ENCODE measurements around the gene INHBB. TPM values are rescaled to one million over a fixed set of nuclear protein-coding genes. Genes with fewer than 3 reads are reported as not detected.
"Not testable (repeated sequence)": the region's sequence is repeated elsewhere in the genome, so short reads cannot be mapped to it uniquely, and the experiment has no call there.

Gene INHBB
- total and polyA plus RNA-seq, 4 donors, result 0.97 to 7.8 (median 5.8) TPM

DNA sequence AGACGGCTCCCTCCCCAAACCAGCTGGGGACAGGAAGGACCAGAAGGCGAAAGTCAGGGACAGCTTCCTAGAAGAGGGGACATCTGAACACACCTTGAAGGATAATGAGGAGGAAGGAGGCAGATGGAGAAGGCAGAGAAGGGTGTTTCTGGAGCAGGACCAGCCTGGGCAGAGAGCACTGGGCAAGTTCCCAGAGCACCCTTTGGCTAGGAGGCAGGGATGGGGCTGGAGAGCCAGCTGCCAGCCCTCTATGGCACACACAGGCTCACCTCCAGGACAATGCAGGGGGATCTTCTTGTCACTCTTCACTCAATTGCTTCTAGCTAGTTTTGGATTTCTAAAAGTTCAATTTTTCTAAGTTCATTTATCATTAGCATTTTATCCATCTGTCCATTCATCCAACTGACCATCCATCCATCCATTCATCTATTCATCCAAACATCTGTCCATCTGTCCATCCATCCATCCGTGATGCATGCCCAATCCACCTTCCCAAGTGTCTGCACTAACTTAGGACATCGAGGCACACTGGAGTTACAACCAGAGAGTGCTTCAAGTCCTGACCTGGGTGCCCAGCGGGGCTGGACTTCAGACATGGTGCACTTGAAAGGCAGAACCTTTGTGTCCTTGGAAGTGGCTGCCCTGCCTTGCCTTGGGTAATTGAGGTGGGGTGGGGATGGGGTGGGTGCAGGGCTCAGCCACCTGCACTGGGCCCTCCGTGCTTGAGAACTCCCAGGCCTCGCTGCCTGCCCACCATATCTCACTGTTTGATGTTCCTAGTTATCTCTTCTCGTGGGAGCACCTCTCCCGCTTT is 42.5 kb downstream of the INHBB start:
- H3K4me1 ChIP-seq (ENCODE audit: control insufficient read depth in 5 of 5, insufficient read depth in 5 of 5, low read length in 5 of 5), result peaks cover 0 to 14% (median 0%) of the 10 kb centered on the region in 5 donors
- ATAC-seq (ENCODE audit: insufficient read depth, low FRiP score) (no peak), DNase-seq (no peak)
- no peak overlapping the region for H3K27ac ChIP-seq (ENCODE audit: low read depth in 1 of 2, low read length in 1 of 2)
- H3K27me3 ChIP-seq (ENCODE audit: control insufficient read depth in 3 of 3, insufficient read depth in 3 of 3, low read length in 2 of 3), result no peaks in the 10 kb centered on the region
- H3K4me3 ChIP-seq, result no peak overlapping the region
- H3K36me3 ChIP-seq (ENCODE audit: control insufficient read depth in 4 of 4, insufficient read depth in 4 of 4, low read length in 4 of 4), result no peaks in the 10 kb centered on the region
- TF ChIP-seq, protein P1, sequence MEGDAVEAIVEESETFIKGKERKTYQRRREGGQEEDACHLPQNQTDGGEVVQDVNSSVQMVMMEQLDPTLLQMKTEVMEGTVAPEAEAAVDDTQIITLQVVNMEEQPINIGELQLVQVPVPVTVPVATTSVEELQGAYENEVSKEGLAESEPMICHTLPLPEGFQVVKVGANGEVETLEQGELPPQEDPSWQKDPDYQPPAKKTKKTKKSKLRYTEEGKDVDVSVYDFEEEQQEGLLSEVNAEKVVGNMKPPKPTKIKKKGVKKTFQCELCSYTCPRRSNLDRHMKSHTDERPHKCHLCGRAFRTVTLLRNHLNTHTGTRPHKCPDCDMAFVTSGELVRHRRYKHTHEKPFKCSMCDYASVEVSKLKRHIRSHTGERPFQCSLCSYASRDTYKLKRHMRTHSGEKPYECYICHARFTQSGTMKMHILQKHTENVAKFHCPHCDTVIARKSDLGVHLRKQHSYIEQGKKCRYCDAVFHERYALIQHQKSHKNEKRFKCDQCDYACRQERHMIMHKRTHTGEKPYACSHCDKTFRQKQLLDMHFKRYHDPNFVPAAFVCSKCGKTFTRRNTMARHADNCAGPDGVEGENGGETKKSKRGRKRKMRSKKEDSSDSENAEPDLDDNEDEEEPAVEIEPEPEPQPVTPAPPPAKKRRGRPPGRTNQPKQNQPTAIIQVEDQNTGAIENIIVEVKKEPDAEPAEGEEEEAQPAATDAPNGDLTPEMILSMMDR (IDR thresholded peaks at IDR 0.05; ENCODE audit: control extremely low read depth, extremely low read depth), result no peak
- no peaks in the 10 kb centered on the region for H3K9me3 ChIP-seq (ENCODE audit: control insufficient read depth in 4 of 4, insufficient read depth in 3 of 4, low read length in 3 of 4)
- 73 to 78% methylated on average over 9 of the region's 9 CpGs for WGBS, 2 donors
- no peak overlapping the region for H3K9ac ChIP-seq (ENCODE audit: insufficient read depth in 1 of 2, low read length in 2 of 2)

DNA sequence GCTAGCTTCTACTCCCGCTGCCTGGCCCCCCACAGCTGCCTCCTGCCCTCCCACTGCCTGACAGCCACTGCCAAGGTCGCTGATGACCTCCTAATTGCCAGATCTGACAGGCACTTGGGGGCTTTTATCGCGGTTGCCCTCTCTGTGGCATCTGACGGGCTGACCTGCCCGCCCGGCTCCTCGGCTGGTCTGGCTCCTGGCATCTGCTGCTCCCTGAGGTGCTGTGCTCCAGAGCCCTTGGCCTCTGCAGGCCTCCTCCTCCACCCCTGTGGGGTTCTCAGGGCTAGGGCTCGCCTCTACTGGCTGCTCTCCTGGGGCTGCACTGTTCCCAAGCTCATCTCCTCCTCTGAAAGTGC is 43.1 kb downstream of the INHBB start:
- no peak overlapping the region for H3K27ac ChIP-seq (ENCODE audit: low read depth in 1 of 2, low read length in 1 of 2)
- H3K36me3 ChIP-seq (ENCODE audit: control insufficient read depth in 4 of 4, insufficient read depth in 4 of 4, low read length in 4 of 4), result no peaks in the 10 kb centered on the region
- no peak for ATAC-seq (ENCODE audit: insufficient read depth, low FRiP score)
- H3K9me3 ChIP-seq (ENCODE audit: control insufficient read depth in 4 of 4, insufficient read depth in 3 of 4, low read length in 3 of 4), result no peaks in the 10 kb centered on the region
- H3K4me3 ChIP-seq, result no peak overlapping the region
- 63 to 81% methylated on average over 9 of the region's 9 CpGs for WGBS, 2 donors
- peaks cover 0 to 9% (median 0%) of the 10 kb centered on the region in 5 donors for H3K4me1 ChIP-seq (ENCODE audit: control insufficient read depth in 5 of 5, insufficient read depth in 5 of 5, low read length in 5 of 5)
- DNase-seq, result no peak
- H3K9ac ChIP-seq (ENCODE audit: insufficient read depth in 1 of 2, low read length in 2 of 2), result no peak overlapping the region
- TF ChIP-seq, protein P1 (IDR thresholded peaks at IDR 0.05; ENCODE audit: control extremely low read depth, extremely low read depth), result no peak
- H3K27me3 ChIP-seq (ENCODE audit: control insufficient read depth in 3 of 3, insufficient read depth in 3 of 3, low read length in 2 of 3), result no peaks in the 10 kb centered on the region

DNA sequence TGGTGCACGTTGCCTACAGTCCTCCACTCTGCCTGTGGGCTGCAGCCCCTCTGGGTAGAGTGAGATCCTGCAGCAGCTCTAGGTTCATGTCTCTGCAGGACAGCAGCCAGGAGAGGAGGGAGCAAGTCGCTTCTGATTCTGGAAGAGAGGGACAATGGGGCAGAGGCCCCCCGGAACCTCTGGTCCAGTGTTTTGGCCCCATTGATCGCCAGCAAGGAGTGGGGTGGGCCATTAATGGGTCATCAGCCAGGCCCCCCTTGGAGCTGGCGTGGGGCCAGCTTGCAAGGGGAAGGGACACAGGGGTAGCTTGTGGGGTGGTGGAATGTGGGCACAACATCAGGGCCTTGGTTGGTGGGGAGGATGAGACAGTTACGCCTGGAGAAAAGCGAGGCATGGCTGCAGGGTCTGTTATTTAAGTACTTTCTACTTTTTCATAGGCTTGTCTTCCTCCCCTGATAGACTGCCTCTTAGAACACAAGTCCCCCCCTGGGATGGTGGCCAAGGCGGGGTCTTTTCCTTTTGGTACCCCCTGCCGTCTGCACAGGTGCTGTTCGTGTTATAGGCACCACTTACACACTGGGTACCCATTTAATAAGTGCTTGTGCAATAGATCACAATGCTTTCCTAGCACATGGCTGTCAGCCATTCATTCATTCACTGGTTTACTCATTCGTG is 44.6 kb downstream of the INHBB start:
- no peak overlapping the region for H3K9ac ChIP-seq (ENCODE audit: insufficient read depth in 1 of 2, low read length in 2 of 2)
- no peaks in the 10 kb centered on the region for H3K27me3 ChIP-seq (ENCODE audit: control insufficient read depth in 3 of 3, insufficient read depth in 3 of 3, low read length in 2 of 3)
- DNase-seq (no peak), ATAC-seq (ENCODE audit: insufficient read depth, low FRiP score) (no peak)
- WGBS, 2 donors, result 83 to 93% methylated on average over 11 of the region's 11 CpGs
- no peaks in the 10 kb centered on the region for H3K9me3 ChIP-seq (ENCODE audit: control insufficient read depth in 4 of 4, insufficient read depth in 3 of 4, low read length in 3 of 4)
- peaks cover 0 to 11% (median 0%) of the 10 kb centered on the region in 5 donors for H3K4me1 ChIP-seq (ENCODE audit: control insufficient read depth in 5 of 5, insufficient read depth in 5 of 5, low read length in 5 of 5)
- TF ChIP-seq, protein P1 (IDR thresholded peaks at IDR 0.05; ENCODE audit: control extremely low read depth, extremely low read depth), result no peak
- H3K36me3 ChIP-seq (ENCODE audit: control insufficient read depth in 4 of 4, insufficient read depth in 4 of 4, low read length in 4 of 4), result no peaks in the 10 kb centered on the region
- H3K4me3 ChIP-seq, result no peak overlapping the region
- no peak overlapping the region for H3K27ac ChIP-seq (ENCODE audit: low read depth in 1 of 2, low read length in 1 of 2)

DNA sequence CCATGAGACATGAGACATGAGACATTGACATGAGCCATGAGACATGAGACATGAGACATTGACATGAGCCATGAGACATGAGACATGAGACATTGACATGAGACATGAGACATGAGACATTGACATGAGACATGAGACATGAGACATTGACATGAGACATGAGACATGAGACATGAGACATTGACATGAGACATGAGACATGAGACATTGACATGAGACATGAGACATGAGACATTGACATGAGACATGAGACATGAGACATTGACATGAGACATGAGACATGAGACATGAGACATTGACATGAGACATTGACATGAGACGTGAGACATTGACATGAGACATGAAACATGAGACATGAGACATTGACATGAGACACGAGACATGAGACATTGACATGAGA is 45.4 kb downstream of the INHBB start:
- ATAC-seq (ENCODE audit: insufficient read depth, low FRiP score); H3K4me3 ChIP-seq; H3K36me3 ChIP-seq (ENCODE audit: control insufficient read depth in 4 of 4, insufficient read depth in 4 of 4, low read length in 4 of 4); H3K27ac ChIP-seq (ENCODE audit: low read depth in 1 of 2, low read length in 1 of 2); H3K9me3 ChIP-seq (ENCODE audit: control insufficient read depth in 4 of 4, insufficient read depth in 3 of 4, low read length in 3 of 4); H3K27me3 ChIP-seq (ENCODE audit: control insufficient read depth in 3 of 3, insufficient read depth in 3 of 3, low read length in 2 of 3); DNase-seq; H3K9ac ChIP-seq (ENCODE audit: insufficient read depth in 1 of 2, low read length in 2 of 2): not testable (repeated sequence)
- 53 to 61% methylated on average over 2 of the region's 2 CpGs for WGBS, 2 donors
- peaks cover 0 to 19% (median 0%) of the 10 kb centered on the region in 5 donors for H3K4me1 ChIP-seq (ENCODE audit: control insufficient read depth in 5 of 5, insufficient read depth in 5 of 5, low read length in 5 of 5)
